NB4 (cell line): Measurements from ENCODE around the gene DMKN.

Experiments used
- MAX ChIP-seq: IDR thresholded peaks from 2 replicates; pipeline ENCODE4 v1.6.1; 2011; ENCODE audit warnings: low read depth, low read length
- POLR2A ChIP-seq: IDR thresholded peaks from 2 replicates; pipeline ENCODE4 v1.6.1; 2011; ENCODE audit warnings: mild to moderate bottlenecking; ENCODE audit not compliant: insufficient read length; ENCODE audit errors: extremely low read depth
- TF ChIP-seq, protein P1 (sequence below): IDR thresholded peaks from one replicate; pipeline ENCODE4 v1.5.1; 2012; ENCODE audit warnings: low read depth, low read length

DNA sequence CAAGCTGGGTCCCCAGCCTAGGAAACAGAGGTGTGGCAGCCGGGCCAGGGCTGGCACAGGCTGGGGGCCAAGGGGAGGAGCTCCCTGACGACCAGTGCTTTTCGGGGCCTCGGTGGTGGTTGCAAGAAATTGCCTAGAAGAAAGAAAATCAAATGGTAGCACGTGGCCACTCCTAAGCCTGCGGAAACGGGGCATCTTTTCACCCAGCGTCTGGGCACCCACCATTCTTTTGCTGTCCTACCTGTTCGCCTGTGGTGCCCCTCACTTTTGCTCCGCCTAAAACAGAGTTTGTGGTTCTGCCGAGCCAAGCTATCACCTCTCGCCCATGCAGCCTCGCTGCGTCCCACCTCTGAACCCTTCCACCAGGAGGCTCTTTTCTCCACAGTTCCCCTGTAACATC is 16.0 kb downstream of the DMKN start:
- TF ChIP-seq POLR2A = no peak
- TF ChIP-seq, protein P1, sequence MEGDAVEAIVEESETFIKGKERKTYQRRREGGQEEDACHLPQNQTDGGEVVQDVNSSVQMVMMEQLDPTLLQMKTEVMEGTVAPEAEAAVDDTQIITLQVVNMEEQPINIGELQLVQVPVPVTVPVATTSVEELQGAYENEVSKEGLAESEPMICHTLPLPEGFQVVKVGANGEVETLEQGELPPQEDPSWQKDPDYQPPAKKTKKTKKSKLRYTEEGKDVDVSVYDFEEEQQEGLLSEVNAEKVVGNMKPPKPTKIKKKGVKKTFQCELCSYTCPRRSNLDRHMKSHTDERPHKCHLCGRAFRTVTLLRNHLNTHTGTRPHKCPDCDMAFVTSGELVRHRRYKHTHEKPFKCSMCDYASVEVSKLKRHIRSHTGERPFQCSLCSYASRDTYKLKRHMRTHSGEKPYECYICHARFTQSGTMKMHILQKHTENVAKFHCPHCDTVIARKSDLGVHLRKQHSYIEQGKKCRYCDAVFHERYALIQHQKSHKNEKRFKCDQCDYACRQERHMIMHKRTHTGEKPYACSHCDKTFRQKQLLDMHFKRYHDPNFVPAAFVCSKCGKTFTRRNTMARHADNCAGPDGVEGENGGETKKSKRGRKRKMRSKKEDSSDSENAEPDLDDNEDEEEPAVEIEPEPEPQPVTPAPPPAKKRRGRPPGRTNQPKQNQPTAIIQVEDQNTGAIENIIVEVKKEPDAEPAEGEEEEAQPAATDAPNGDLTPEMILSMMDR = no peak
- TF ChIP-seq MAX = no peak
